GM21526 (cell line): Measurements from ENCODE around the gene C20orf202.
"Not testable (repeated sequence)": the region's sequence is repeated elsewhere in the genome, so short reads cannot be mapped to it uniquely, and the experiment has no call there.

Experiments
- ATAC-seq: cut with Tn5 transposase; IDR thresholded peaks from one replicate; pipeline ENCODE4 v1.9.1; 2021; ENCODE audit warnings: moderate library complexity; ENCODE audit not compliant: unreplicated experiment, low FRiP score

C20orf202 gene

DNA sequence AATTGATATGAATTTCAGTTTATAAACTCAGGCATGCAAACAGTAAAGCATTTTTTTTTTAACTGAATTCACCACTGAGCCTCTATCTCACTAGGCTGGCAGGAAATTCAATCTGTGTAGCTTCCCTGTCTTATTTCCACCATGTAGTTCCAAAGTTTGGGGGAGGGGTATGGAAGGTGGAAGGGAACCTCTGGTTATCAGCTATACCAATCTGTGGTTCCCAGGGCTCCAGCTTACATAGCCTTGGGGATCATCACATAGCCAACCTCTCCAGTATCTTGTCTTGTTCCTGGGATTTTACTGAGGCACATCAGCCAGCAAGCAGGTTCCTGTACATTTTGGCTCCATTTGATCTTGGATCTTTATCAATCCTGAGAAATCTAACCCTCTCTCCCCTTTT is 38.2 kb downstream of the C20orf202 start:
- no peak for ATAC-seq

DNA sequence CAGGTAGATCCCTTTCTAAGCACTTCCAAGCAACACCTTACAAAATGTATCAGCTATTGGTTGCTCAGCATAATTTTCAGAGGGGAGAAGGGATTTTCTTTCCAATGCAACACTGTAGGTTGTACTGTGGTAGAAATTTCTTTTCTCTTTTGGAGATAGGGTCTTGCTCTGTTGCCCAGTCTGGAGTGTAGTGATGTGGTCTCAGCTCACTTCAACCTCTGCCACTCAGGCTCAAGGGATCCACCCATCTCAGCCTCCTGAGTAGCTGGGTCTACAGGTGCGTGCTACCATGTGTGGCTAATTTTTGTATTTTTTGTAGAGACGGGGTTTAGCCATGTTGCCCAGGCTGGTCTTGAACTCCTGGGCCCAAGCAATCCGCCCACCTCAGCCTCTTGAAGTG is 38.8 kb downstream of the C20orf202 start:
- ATAC-seq, result no peak

DNA sequence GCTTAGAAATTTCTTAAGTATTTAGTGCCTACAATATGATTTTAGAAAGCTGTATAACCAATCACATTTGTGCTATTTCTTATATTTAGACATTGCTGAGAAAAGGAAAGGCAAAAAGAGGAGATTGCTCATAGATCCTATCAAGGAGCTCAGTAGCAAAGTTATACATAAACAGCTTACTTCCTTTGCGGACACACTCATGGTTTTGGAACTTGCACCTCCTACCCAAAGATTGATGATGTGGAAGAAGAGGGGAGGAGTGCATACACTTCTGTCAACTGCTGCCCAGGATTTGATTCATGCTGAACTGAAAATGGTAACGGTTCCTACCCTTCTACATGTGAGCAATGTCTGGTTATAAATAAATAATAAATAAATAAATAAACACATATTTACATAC is 39.3 kb downstream of the C20orf202 start:
- ATAC-seq, result no peak

DNA sequence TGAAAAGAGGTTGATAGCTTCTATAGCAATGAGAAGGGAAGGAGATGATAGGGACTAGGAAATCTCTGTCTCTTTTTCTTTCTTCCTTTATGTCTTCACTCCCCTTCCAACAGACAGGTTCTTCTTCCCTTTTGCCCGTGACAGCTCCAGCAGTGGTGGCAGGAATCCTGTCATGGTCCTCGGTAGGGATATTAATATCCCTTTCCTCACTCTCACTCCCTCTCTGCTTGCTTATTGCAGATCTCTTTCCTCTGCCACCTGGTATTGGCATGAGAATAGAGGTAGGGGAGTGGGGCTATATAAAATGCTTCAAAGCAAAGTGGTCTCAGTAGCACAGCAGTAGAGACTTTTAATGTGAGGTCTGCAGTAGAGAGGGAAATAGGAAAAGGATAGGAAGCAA is 42.3 kb downstream of the C20orf202 start:
- ATAC-seq, result no peak

DNA sequence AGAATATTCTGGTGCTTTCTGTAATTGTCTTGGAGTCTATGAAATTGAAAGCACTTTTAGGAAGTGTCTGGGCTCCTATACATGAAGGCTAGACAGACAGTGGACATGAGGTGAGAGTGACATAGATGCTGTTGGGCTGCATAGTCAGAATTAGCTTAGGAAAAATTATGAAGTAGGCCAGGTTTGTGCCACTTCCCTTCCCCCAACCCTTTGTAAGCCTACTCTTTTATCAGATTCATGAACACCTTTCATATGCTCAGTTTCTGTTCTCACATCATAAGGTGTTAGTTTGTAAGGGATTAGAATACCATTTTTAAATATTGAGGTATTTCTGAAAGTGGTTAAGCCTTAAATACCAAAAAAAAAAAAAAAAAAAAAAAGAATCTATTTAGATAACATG is 44.4 kb downstream of the C20orf202 start:
- ATAC-seq, result no peak

DNA sequence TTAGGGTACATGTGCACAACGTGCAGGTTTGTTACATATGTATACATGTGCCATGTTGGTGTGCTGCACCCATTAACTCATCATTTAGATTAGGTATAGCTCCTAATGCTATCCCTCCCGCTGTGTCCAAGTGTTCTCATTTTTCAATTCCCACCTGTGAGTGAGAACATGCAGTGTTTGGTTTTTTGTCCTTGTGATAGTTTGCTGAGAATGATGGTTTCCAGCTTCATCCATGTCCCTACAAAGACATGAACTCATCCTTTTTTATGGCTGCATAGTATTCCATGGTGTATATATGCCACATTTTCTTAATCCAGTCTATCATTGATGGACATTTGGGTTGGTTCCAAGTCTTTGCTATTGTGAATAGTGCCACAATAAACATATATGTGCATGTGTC is 47.0 kb downstream of the C20orf202 start:
- not testable (repeated sequence) for ATAC-seq

DNA sequence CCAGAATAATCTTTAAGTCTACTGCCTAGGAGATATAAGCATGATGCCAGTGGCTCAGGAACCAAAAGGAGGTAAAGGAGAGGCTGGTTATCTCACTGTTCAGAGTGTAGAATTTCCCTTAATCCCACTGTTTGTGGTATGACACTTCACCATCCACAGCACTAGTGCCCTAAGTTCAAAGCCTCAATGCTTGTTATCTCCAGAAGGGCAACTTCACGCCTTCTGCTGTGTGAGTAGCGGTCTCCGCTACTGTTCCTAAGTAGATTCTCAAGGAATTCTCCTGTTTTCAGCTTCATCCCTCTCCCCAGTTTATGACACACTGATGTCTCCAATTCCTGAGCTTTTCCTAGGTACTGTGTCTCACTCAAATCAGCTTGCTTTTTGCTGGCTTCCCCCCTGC is 49.2 kb downstream of the C20orf202 start:
- ATAC-seq, result no peak

DNA sequence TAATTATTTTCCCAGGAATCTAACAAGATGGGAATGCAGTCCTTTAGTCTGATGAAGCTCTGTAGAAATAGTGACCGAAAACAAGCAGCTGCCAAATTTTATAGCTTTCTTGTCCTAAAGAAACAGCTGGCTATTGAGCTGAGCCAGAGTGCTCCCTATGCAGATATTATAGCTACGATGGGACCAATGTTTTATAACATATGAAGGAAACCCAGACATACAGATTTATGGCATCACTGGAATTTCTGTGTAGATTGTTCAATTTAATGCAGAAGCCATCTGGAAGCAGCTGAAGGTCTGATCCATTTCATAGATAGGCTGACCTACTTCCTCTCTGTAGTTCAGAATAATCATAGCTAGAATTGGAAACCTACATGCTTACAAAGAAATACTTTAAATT is 51.0 kb downstream of the C20orf202 start:
- no peak for ATAC-seq

DNA sequence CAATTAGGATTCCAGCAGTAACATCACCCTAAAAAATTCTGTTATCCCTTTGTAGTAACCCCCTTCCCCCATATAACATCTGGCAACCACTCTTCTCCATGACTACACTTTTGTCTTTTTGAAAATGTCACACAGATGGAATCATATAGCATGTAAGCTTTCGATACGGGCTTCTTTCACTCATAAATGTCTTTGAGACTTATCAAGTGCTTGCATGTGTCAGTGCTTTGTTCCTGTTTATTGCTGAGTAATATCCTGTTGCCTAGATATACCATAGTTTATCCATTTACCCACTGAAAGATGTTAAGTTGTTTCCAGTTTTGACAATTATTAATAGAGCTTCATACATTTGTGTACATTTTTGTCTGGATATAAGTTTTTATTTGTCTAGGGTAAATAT is 52.4 kb downstream of the C20orf202 start:
- ATAC-seq, result no peak
